IMR-90 (cell line): Measurements from ENCODE around the gene ADGRA1. TPM values are rescaled to one million over a fixed set of nuclear protein-coding genes. Genes with fewer than 3 reads are reported as not detected.

ENCODE experiments used
- ATAC-seq: fragments of 200-7000 bp; cut with Tn5 transposase; 2 replicates; pipeline ENCODE4 v1.9.1; 2020; ENCODE audit warnings: low read depth, mild to moderate bottlenecking, moderate library complexity
- BruUV-seq: library from RNA; stranded (reverse); fragments of 400-500 nt; replicated peaks from 2 replicates; lab custom pipeline; 2021; lab: Mats Ljungman, UMichigan
- CTCF ChIA-PET: fragments of 300-600 bp; formaldehyde crosslinking; extraction: SDS; loops from one replicate; lab custom pipeline; 2021; ENCODE audit warnings: antibody characterized with exemption; lab: Yijun Ruan, JAX
- POLR2A ChIA-PET: fragments of 300-600 bp; sonication (Branson Sonifier 250); formaldehyde crosslinking; loops from one replicate; lab custom pipeline; 2022; ENCODE audit warnings: antibody characterized with exemption; ENCODE audit not compliant: unreplicated experiment; lab: Charles Lee
- DNase-seq: peaks from one replicate; pipeline ENCODE4 v3.0.0; 2013
- H2AFZ ChIP-seq: replicated peaks from 2 replicates; pipeline ENCODE3; 2013; ENCODE audit warnings: low read length, mild to moderate bottlenecking; ENCODE audit not compliant: poor library complexity
- H2AK5ac ChIP-seq: 2 replicates; pipeline ENCODE4 v1.6.1; 2013; ENCODE audit warnings: low read depth, low read length, inconsistent platforms
- H2AK9ac ChIP-seq: replicated peaks from 2 replicates; pipeline ENCODE3; 2013; ENCODE audit warnings: mild to moderate bottlenecking, low read depth, low read length, moderate library complexity; ENCODE audit not compliant: poor library complexity
- H2BK120ac ChIP-seq: 2 replicates; pipeline ENCODE4 v1.6.1; 2013; ENCODE audit warnings: low read depth, low read length, inconsistent platforms
- H2BK15ac ChIP-seq: 3 replicates; pipeline ENCODE4 v1.6.1; 2013; ENCODE audit warnings: low read depth, low read length, inconsistent platforms
- H2BK20ac ChIP-seq: 2 replicates; pipeline ENCODE4 v1.6.1; 2013; ENCODE audit warnings: low read depth, mild to moderate bottlenecking, inconsistent platforms, low read length, moderate library complexity
- H2BK5ac ChIP-seq: 2 replicates; pipeline ENCODE4 v1.6.1; 2013; ENCODE audit warnings: mild to moderate bottlenecking, low read depth, low read length, inconsistent platforms; ENCODE audit not compliant: poor library complexity, severe bottlenecking
- H3K14ac ChIP-seq: replicated peaks from 2 replicates; pipeline ENCODE4 v1.6.1; 2013; ENCODE audit warnings: low read depth, low read length, inconsistent platforms
- H3K18ac ChIP-seq: 2 replicates; pipeline ENCODE4 v1.6.1; 2013; ENCODE audit warnings: low read depth, low read length, control low read depth
- H3K23ac ChIP-seq: 2 replicates; pipeline ENCODE4 v1.6.1; 2013; ENCODE audit warnings: low read depth, low read length, inconsistent platforms
- H3K27ac ChIP-seq: 2 replicates; pipeline ENCODE4 v1.5.1; 2013; ENCODE audit warnings: mild to moderate bottlenecking, control low read depth, low read length; ENCODE audit not compliant: insufficient read depth
- H3K27me3 ChIP-seq: 2 replicates; pipeline ENCODE4 v1.6.1; 2013; ENCODE audit warnings: low read length; ENCODE audit not compliant: control insufficient read depth, insufficient read depth
- H3K36me3 ChIP-seq: 2 replicates; pipeline ENCODE4 v1.6.1; 2013; ENCODE audit warnings: low read length, mixed read lengths; ENCODE audit not compliant: control insufficient read depth, insufficient read depth
- H3K4ac ChIP-seq: 2 replicates; pipeline ENCODE4 v1.6.1; 2013; ENCODE audit warnings: low read depth, low read length, inconsistent platforms
- H3K4me1 ChIP-seq: 2 replicates; pipeline ENCODE4 v1.6.1; 2013; ENCODE audit warnings: low read length, mixed read lengths; ENCODE audit not compliant: control insufficient read depth, insufficient read depth
- H3K4me2 ChIP-seq: 2 replicates; pipeline ENCODE4 v1.6.1; 2013; ENCODE audit warnings: low read depth, mild to moderate bottlenecking, control low read depth, low read length, moderate library complexity
- H3K4me3 ChIP-seq: 2 replicates; pipeline ENCODE4 v1.5.1; 2013; ENCODE audit warnings: low read depth, mild to moderate bottlenecking, control low read depth, low read length, moderate library complexity; ENCODE audit not compliant: insufficient read depth
- H3K56ac ChIP-seq: 2 replicates; pipeline ENCODE4 v1.6.1; 2013; ENCODE audit warnings: low read length, inconsistent platforms; ENCODE audit not compliant: insufficient read depth; ENCODE audit errors: extremely low read depth
- H3K79me1 ChIP-seq, 2 experiments: 2 replicates each; pipeline ENCODE4 v1.6.1; 2013; ENCODE audit warnings: low read length in 2 of 2, inconsistent platforms in 1 of 2, low read depth in 1 of 2
- H3K9ac ChIP-seq: 2 replicates; pipeline ENCODE4 v1.6.1; 2013; ENCODE audit warnings: low read depth, low read length, control low read depth
- H3K9me1 ChIP-seq: 2 replicates; pipeline ENCODE4 v1.6.1; 2013; ENCODE audit warnings: low read length, inconsistent platforms; ENCODE audit not compliant: insufficient read depth
- H3K9me3 ChIP-seq: 2 replicates; pipeline ENCODE4 v1.6.1; 2013; ENCODE audit warnings: low read length; ENCODE audit not compliant: control insufficient read depth, insufficient read depth
- H4K20me1 ChIP-seq: 2 replicates; pipeline ENCODE4 v1.6.1; 2013; ENCODE audit warnings: low read length, inconsistent platforms; ENCODE audit not compliant: insufficient read depth
- H4K5ac ChIP-seq: 2 replicates; pipeline ENCODE4 v1.6.1; 2013; ENCODE audit warnings: mild to moderate bottlenecking, low read depth, low read length, control low read depth
- H4K8ac ChIP-seq, 2 experiments: 2 replicates each; pipeline ENCODE4 v1.6.1; 2013; ENCODE audit warnings: low read depth in 2 of 2, low read length in 2 of 2, control low read depth in 1 of 2, inconsistent platforms in 1 of 2
- H4K91ac ChIP-seq: 2 replicates; pipeline ENCODE4 v1.6.1; 2013; ENCODE audit warnings: low read depth, low read length, inconsistent platforms; ENCODE audit not compliant: insufficient read depth
- BHLHE40 ChIP-seq: fragments of 150-350 bp; IDR thresholded peaks from 2 replicates; pipeline ENCODE4 v1.6.1; 2016; ENCODE audit warnings: mild to moderate bottlenecking, low read depth, low read length
- CEBPB ChIP-seq: IDR thresholded peaks from 2 replicates; pipeline ENCODE4 v1.6.1; 2012; ENCODE audit warnings: low read depth, low read length, improper control_type of control experiment
- CHD1 ChIP-seq: IDR thresholded peaks from 2 replicates; pipeline ENCODE4 v1.6.1; 2012; ENCODE audit warnings: low read depth, low read length, improper control_type of control experiment
- FOS ChIP-seq: fragments of 150-350 bp; IDR thresholded peaks from 2 replicates; pipeline ENCODE4 v1.6.1; 2016; ENCODE audit warnings: low read depth, low read length
- MAFK ChIP-seq: IDR thresholded peaks from 2 replicates; pipeline ENCODE4 v1.6.1; 2012; ENCODE audit warnings: low read depth, low read length, improper control_type of control experiment
- MAZ ChIP-seq: IDR thresholded peaks from 2 replicates; pipeline ENCODE4 v1.6.1; 2012; ENCODE audit warnings: low read depth, mild to moderate bottlenecking, low read length, improper control_type of control experiment, moderate library complexity, borderline replicate concordance
- MXI1 ChIP-seq: IDR thresholded peaks from 2 replicates; pipeline ENCODE4 v1.6.1; 2012; ENCODE audit warnings: low read depth, mild to moderate bottlenecking, low read length, moderate library complexity, borderline replicate concordance
- NFE2L2 ChIP-seq: fragments of 150-350 bp; IDR thresholded peaks from 2 replicates; pipeline ENCODE4 v1.6.1; 2016; ENCODE audit warnings: low read depth, mild to moderate bottlenecking, low read length
- POLR2A ChIP-seq: IDR thresholded peaks from 2 replicates; pipeline ENCODE4 v1.6.1; 2012; ENCODE audit warnings: mild to moderate bottlenecking, low read depth, low read length
- RAD21 ChIP-seq: IDR thresholded peaks from 2 replicates; pipeline ENCODE4 v1.6.1; 2012; ENCODE audit warnings: low read length, improper control_type of control experiment
- RCOR1 ChIP-seq: IDR thresholded peaks from 2 replicates; pipeline ENCODE4 v1.6.1; 2012; ENCODE audit warnings: mild to moderate bottlenecking, low read length, improper control_type of control experiment; ENCODE audit not compliant: insufficient replicate concordance
- RFX5 ChIP-seq: IDR thresholded peaks from 2 replicates; pipeline ENCODE4 v1.8.0; 2012; ENCODE audit warnings: low read depth, mild to moderate bottlenecking, low read length, moderate library complexity
- SMC3 ChIP-seq: fragments of 150-350 bp; IDR thresholded peaks from 2 replicates; pipeline ENCODE4 v1.6.1; 2016; ENCODE audit warnings: low read depth, mild to moderate bottlenecking, antibody characterized with exemption, low read length, moderate library complexity
- WGBS, 2 experiments: methylation state at CpG; one replicate each; pipeline versions ENCODE4 v1.1.5 to v1.1.7; 2013; ENCODE audit warnings: missing lambda C conversion rate in 2 of 2; ENCODE audit not compliant: insufficient read length in 1 of 2; ENCODE audit errors: extremely low coverage in 2 of 2; 5-methylcytosine and 5-hydroxymethylcytosine counted together
- dilution Hi-C: fragments of 300-500 bp; cut with HindIII; formaldehyde crosslinking; loops from one replicate; pipeline ENCODE4 v1.14.3; 2018; ENCODE audit warnings: low sequenced_read_pairs; ENCODE audit not compliant: unreplicated experiment
- in situ Hi-C: fragments of 300-500 bp; cut with MboI; formaldehyde crosslinking; loops from 3 replicates; pipeline ENCODE4 v1.14.3; 2019; ENCODE audit warnings: low sequenced_read_pairs, inconsistent platforms, mixed read lengths
- intact Hi-C: fragments of 100-400 bp; cut with micrococcal nuclease; formaldehyde crosslinking; loops from 2 replicates; pipeline ENCODE4 v1.10.0; 2022
- polyA plus RNA-seq, 3 experiments: library from polyadenylated mRNA; depleted of rRNA; stranded (reverse); fragments of >200 nt; gene quantifications; 2 replicates each; pipeline ENCODE4 v1.2.3, GENCODE V29; 2012; ENCODE audit warnings: low replicate concordance in 1 of 3
- total RNA-seq: library from RNA; depleted of rRNA; stranded (reverse); fragments of >200 nt; gene quantifications from 2 replicates; pipeline ENCODE4 v1.2.3, GENCODE V29; 2012
- TF ChIP-seq, protein P1 (sequence below): fragments of 150-350 bp; IDR thresholded peaks from 2 replicates; pipeline ENCODE4 v1.6.1; 2016; ENCODE audit warnings: low read depth, mild to moderate bottlenecking, low read length, moderate library complexity, borderline replicate concordance
- TF ChIP-seq, protein P2 (sequence below): conservative IDR thresholded peaks from 2 replicates; pipeline ENCODE4 v1.5.1; 2012; ENCODE audit warnings: mild to moderate bottlenecking, low read depth, low read length, improper control_type of control experiment
- TF ChIP-seq, protein P3 (sequence below): fragments of 150-350 bp; IDR thresholded peaks from 2 replicates; pipeline ENCODE4 v1.6.1; 2017; ENCODE audit warnings: mild to moderate bottlenecking, antibody characterized with exemption, low read length, low read depth

Gene ADGRA1
- total and polyA plus RNA-seq, 2 of the 4 experiments (the other 2 are of a cell fraction): not detected

GRCh38 chr10:133106516-133106915 lies 18.8 kb downstream of the ADGRA1 start:
- no peak overlapping the region for H2BK15ac ChIP-seq
- H3K4me3 ChIP-seq: no peak overlapping the region
- no peak overlapping the region for H2AK9ac ChIP-seq
- no peak overlapping the region for H4K5ac ChIP-seq
- peaks cover 5% of the 10 kb centered on the region; the same call in 1 of the 2 replicates for H3K27me3 ChIP-seq
- no peaks in the 10 kb centered on the region for H4K20me1 ChIP-seq
- H2BK5ac ChIP-seq: no peak overlapping the region
- no peak overlapping the region for H3K9ac ChIP-seq
- H4K91ac ChIP-seq: no peak overlapping the region
- dilution Hi-C loops (no loop called here), in situ Hi-C loops (no loop called here), intact Hi-C loops (no loop called here)
- H3K18ac ChIP-seq: no peak overlapping the region
- no peaks in the 10 kb centered on the region for H3K9me1 ChIP-seq
- no peak overlapping the region for H3K4ac ChIP-seq
- POLR2A ChIA-PET: no interaction called here
- WGBS, 2 experiments: 83% methylated on average over 15 of the region's 18 CpGs; no CpG with 5 or more reads in 1 of the 2 experiments
- no peak overlapping the region for H3K4me2 ChIP-seq
- H3K4me1 ChIP-seq: no peaks in the 10 kb centered on the region
- CTCF ChIA-PET: no interaction called here
- no peak overlapping the region for H3K23ac ChIP-seq
- ATAC-seq: no peak
- no peak for DNase-seq
- no peak overlapping the region for H4K8ac ChIP-seq
- no peak overlapping the region for H3K14ac ChIP-seq
- no peak overlapping the region for H2AFZ ChIP-seq
- H3K9me3 ChIP-seq: peaks cover 16% of the 10 kb centered on the region
- H3K79me1 ChIP-seq: no peaks in the 10 kb centered on the region
- H3K36me3 ChIP-seq: no peaks in the 10 kb centered on the region
- BruUV-seq: no TSS peak
- no peak overlapping the region for H3K27ac ChIP-seq
- no peak overlapping the region for H2BK20ac ChIP-seq
- TF ChIP-seq, protein P1, sequence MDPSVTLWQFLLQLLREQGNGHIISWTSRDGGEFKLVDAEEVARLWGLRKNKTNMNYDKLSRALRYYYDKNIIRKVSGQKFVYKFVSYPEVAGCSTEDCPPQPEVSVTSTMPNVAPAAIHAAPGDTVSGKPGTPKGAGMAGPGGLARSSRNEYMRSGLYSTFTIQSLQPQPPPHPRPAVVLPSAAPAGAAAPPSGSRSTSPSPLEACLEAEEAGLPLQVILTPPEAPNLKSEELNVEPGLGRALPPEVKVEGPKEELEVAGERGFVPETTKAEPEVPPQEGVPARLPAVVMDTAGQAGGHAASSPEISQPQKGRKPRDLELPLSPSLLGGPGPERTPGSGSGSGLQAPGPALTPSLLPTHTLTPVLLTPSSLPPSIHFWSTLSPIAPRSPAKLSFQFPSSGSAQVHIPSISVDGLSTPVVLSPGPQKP: no peak
- TF ChIP-seq FOS (no peak), POLR2A (no peak), RCOR1 (no peak), CEBPB (no peak), CHD1 (no peak), MAZ (no peak), MXI1 (no peak), BHLHE40 (no peak), MAFK (no peak), RAD21 (no peak), RFX5 (no peak), SMC3 (no peak), NFE2L2 (no peak)
- TF ChIP-seq, protein P2, sequence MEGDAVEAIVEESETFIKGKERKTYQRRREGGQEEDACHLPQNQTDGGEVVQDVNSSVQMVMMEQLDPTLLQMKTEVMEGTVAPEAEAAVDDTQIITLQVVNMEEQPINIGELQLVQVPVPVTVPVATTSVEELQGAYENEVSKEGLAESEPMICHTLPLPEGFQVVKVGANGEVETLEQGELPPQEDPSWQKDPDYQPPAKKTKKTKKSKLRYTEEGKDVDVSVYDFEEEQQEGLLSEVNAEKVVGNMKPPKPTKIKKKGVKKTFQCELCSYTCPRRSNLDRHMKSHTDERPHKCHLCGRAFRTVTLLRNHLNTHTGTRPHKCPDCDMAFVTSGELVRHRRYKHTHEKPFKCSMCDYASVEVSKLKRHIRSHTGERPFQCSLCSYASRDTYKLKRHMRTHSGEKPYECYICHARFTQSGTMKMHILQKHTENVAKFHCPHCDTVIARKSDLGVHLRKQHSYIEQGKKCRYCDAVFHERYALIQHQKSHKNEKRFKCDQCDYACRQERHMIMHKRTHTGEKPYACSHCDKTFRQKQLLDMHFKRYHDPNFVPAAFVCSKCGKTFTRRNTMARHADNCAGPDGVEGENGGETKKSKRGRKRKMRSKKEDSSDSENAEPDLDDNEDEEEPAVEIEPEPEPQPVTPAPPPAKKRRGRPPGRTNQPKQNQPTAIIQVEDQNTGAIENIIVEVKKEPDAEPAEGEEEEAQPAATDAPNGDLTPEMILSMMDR: no peak
- TF ChIP-seq, protein P3, sequence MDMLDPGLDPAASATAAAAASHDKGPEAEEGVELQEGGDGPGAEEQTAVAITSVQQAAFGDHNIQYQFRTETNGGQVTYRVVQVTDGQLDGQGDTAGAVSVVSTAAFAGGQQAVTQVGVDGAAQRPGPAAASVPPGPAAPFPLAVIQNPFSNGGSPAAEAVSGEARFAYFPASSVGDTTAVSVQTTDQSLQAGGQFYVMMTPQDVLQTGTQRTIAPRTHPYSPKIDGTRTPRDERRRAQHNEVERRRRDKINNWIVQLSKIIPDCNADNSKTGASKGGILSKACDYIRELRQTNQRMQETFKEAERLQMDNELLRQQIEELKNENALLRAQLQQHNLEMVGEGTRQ: no peak
- no peak overlapping the region for H2AK5ac ChIP-seq
- no peak overlapping the region for H3K56ac ChIP-seq
- H2BK120ac ChIP-seq: no peak overlapping the region
